AG09319 (cell line): ENCODE measurements around the gene C6orf132.

Experiments used
- DNase-seq: peaks from one replicate; pipeline ENCODE4 v3.0.0-alpha.2; 2010; ENCODE audit warnings: low read depth; ENCODE audit errors: extremely low read depth
- CTCF ChIP-seq: IDR thresholded peaks from 2 replicates; pipeline ENCODE4 v1.5.1; 2011; ENCODE audit warnings: low read depth, mild to moderate bottlenecking, inconsistent platforms, low read length, moderate library complexity

C6orf132 gene

DNA sequence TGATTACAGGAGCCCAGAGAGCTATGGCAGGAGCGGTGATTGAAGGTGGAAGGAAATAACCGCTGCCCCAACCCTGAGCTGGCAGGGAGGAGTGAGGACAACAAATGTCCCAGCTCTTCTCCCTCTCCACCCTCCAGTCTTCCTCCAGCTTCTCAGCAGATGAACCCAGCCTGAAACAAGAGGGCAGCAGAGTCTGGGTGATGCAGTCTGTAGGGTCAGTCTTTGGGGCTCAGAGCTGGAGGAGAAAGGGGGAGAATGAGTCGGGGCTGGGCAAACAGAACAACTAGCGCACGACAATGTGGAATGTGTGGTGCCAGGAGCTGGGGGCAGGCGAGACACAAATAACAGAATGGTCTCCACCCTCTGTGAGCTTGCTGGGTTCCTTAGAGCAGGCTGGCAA, 26.2 kb upstream of the C6orf132 start:
- peak; percentile 15 for TF ChIP-seq CTCF
- no peak for DNase-seq

GRCh38 chr6:42166444-42167141, 24.2 kb upstream of the C6orf132 start:
- peak; percentile 89 for TF ChIP-seq CTCF
- no peak for DNase-seq

- no peak for TF ChIP-seq CTCF
- no peak for DNase-seq
Measured at GRCh38 chr6:42165016-42165415, 22.6 kb upstream of the C6orf132 start.

- no peak for DNase-seq
- no peak for TF ChIP-seq CTCF
Measured at GRCh38 chr6:42163981-42164380, 21.6 kb upstream of the C6orf132 start.

DNA sequence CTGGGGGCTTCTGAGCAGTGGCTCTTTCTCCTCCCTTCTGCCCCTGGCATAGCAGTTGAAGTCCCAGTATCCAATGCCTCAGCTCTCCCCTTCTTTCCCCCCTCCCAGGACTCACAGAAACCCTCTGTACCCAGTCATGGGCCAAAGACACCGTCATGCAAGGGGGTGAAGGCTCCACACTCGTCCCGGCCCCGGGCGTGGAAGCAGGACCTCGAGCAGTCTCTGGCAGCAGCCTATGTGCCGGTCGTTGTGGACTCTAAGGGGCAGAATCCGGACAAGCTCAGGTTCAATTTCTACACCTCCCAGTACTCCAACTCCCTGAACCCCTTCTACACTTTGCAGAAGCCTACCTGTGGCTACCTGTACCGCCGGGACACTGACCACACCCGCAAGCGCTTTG, 20.4 kb upstream of the C6orf132 start:
- TF ChIP-seq CTCF = no peak
- no peak for DNase-seq

DNA sequence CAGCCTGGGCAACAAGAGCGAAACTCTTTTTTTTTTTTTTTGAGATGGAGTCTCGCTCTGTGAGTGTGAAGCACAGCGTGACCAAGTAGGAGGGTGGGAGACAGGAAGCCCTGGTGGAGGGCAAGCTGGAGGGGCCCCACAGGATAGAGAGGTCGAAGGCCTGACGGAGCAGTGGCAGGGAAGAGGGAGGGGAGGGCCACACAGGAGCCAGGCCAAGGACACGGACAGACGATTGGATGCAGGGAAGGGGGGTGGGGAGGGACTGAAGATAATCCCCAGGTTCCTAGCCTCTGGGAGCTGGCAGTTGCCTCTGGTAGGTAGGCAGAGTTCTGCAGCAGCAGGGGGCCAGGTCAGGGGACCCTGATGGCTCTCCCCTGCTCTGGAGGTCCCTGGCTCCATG, 20.0 kb upstream of the C6orf132 start:
- no peak for DNase-seq
- TF ChIP-seq CTCF = no peak

DNA sequence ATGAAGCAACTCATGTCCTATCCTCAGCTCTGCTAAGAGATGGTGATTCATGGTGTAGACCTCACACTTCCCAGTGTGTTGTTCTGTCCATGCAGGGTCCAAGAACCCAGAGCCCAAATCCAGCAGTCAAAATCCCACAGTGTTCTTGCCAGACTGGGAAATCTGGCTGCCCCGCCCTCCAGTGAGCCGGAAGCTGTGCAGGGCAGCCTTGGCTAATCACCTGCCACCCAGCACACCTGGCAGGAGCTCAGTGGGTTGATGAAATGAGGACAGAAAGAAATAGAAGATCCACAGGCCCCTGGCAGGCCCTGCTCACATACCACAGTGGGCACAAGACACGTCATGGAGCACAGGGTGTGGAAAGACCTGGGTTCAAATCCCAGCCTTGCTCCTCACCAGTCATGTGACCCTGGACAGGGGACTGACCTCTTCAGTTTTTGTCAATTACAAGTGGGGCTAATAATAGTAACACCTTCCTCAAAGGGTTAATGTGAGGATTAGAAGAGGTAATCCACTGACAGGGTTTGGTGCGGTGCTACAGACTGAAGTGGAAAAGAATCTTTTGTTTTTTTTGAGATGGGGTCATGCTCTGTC, 17.1 kb upstream of the C6orf132 start:
- DNase-seq = no peak

More for the DNA sequence above, 17.1 kb upstream of the C6orf132 start:
- TF ChIP-seq CTCF = no peak
